Glutamatergic neuron (in vitro differentiated cells): ENCODE data around the gene MAN2B2. TPM values are rescaled to one million over a fixed set of nuclear protein-coding genes. Genes with fewer than 3 reads are reported as not detected.

ENCODE experiments used
- DNase-seq: peaks from one replicate; pipeline ENCODE4 v3.0.0; 2022
- H3K27ac Mint-ChIP-seq: one replicate; pipeline ENCODE4 v1.8.0; 2020; ENCODE audit warnings: mild to moderate bottlenecking, mixed read lengths, inconsistent platforms; ENCODE audit not compliant: unreplicated experiment
- H3K27me3 Mint-ChIP-seq: one replicate; pipeline ENCODE4 v1.8.0; 2020; ENCODE audit warnings: mild to moderate bottlenecking, moderate library complexity, mixed read lengths, inconsistent platforms; ENCODE audit not compliant: unreplicated experiment
- H3K36me3 Mint-ChIP-seq: one replicate; pipeline ENCODE4 v1.8.0; 2020; ENCODE audit warnings: mild to moderate bottlenecking, mixed read lengths, inconsistent platforms; ENCODE audit not compliant: unreplicated experiment
- H3K4me1 Mint-ChIP-seq: one replicate; pipeline ENCODE4 v1.8.0; 2020; ENCODE audit warnings: mild to moderate bottlenecking, low read depth, mixed read lengths, inconsistent platforms; ENCODE audit not compliant: unreplicated experiment
- H3K4me3 Mint-ChIP-seq: one replicate; pipeline ENCODE4 v1.8.0; 2020; ENCODE audit warnings: mild to moderate bottlenecking, mixed read lengths, inconsistent platforms; ENCODE audit not compliant: unreplicated experiment
- H3K9me3 Mint-ChIP-seq: one replicate; pipeline ENCODE4 v1.8.0; 2020; ENCODE audit warnings: mild to moderate bottlenecking, moderate library complexity, mixed read lengths, inconsistent platforms; ENCODE audit not compliant: unreplicated experiment
- CTCF ChIP-seq: fragments of 200-600 bp; sonication (generic); IDR thresholded peaks from one replicate; pipeline ENCODE4 v1.5.0; 2021; ENCODE audit not compliant: partially characterized antibody, unreplicated experiment
- total RNA-seq: library from RNA; stranded (reverse); fragmentation: NEBNext Ultra II Directional; extraction: Animal tissue kit (Norgen Biotek cat#: 25700); gene quantifications from one replicate; pipeline ENCODE4 v1.2.1, GENCODE V29; 2021; ENCODE audit not compliant: unreplicated experiment

Gene MAN2B2
- total RNA-seq, 1 donor from 2014 or later, result 15.5 TPM

- no peak overlapping the region for H3K27ac Mint-ChIP-seq
- no peaks in the 10 kb centered on the region for H3K9me3 Mint-ChIP-seq
- H3K4me1 Mint-ChIP-seq, result no peaks in the 10 kb centered on the region
- H3K27me3 Mint-ChIP-seq, result peaks cover 10% of the 10 kb centered on the region
- no peak for TF ChIP-seq CTCF
- H3K36me3 Mint-ChIP-seq, result no peaks in the 10 kb centered on the region
- no peak overlapping the region for H3K4me3 Mint-ChIP-seq
- no peak for DNase-seq
Measured at GRCh38 chr4:6662591-6662990, 87.6 kb downstream of the MAN2B2 start.

- Mint-ChIP-seq H3K4me3 (no peak overlapping the region), H3K27me3 (peaks cover 10% of the 10 kb centered on the region)
- no peak for TF ChIP-seq CTCF
Measured at GRCh38 chr4:6663596-6664393, 88.8 kb downstream of the MAN2B2 start.

GRCh38 chr4:6665320-6665654 lies 90.3 kb downstream of the MAN2B2 start:
- no peak for TF ChIP-seq CTCF
- Mint-ChIP-seq H3K27me3 (peaks cover 7% of the 10 kb centered on the region), H3K27ac (no peak overlapping the region), H3K4me1 (no peaks in the 10 kb centered on the region), H3K36me3 (no peaks in the 10 kb centered on the region), H3K4me3 (no peak overlapping the region), H3K9me3 (no peaks in the 10 kb centered on the region)
- DNase-seq, result no peak

More at GRCh38 chr4:6663596-6664393, 88.8 kb downstream of the MAN2B2 start:
- Mint-ChIP-seq H3K9me3 (no peaks in the 10 kb centered on the region), H3K4me1 (no peaks in the 10 kb centered on the region), H3K36me3 (no peaks in the 10 kb centered on the region), H3K27ac (no peak overlapping the region)
- no peak for DNase-seq

GRCh38 chr4:6668391-6668790 lies 93.4 kb downstream of the MAN2B2 start:
- TF ChIP-seq CTCF, result no peak
- Mint-ChIP-seq H3K36me3 (no peaks in the 10 kb centered on the region), H3K4me3 (no peak overlapping the region), H3K27ac (no peak overlapping the region), H3K9me3 (peaks cover 3% of the 10 kb centered on the region), H3K27me3 (peaks cover 3% of the 10 kb centered on the region), H3K4me1 (peaks cover 1% of the 10 kb centered on the region)
- DNase-seq, result no peak

- Mint-ChIP-seq H3K36me3 (no peaks in the 10 kb centered on the region), H3K4me3 (no peak overlapping the region)
Measured at GRCh38 chr4:6671648-6672047, 96.7 kb downstream of the MAN2B2 start.

More at GRCh38 chr4:6671648-6672047, 96.7 kb downstream of the MAN2B2 start:
- H3K4me1 Mint-ChIP-seq, result peaks cover 12% of the 10 kb centered on the region
- H3K27ac Mint-ChIP-seq, result no peak overlapping the region
- peaks cover 10% of the 10 kb centered on the region for H3K27me3 Mint-ChIP-seq
- TF ChIP-seq CTCF, result no peak
- no peak for DNase-seq
- peaks cover 9% of the 10 kb centered on the region for H3K9me3 Mint-ChIP-seq
